Measurements from ENCODE around the gene ATP11C. TPM values are rescaled to one million over a fixed set of nuclear protein-coding genes. Genes with fewer than 3 reads are reported as not detected.

Gene ATP11C
- total and polyA plus RNA-seq, 10 of the 15 experiments (the other 5 are each of a cell fraction or from before 2014, with no cell fraction given), result 16.2 to 44.0 (median 24.8) TPM

GRCh38 chrX:139931646-139932072, 1.2 kb downstream of the ATP11C start (continued):
- TF ChIP-seq BACH1 (IDR thresholded peaks at IDR 0.05; ENCODE audit: borderline replicate concordance) (no peak), HCFC1 (IDR thresholded peaks at IDR 0.05; ENCODE audit: low read length) (no peak), SUZ12 (IDR thresholded peaks at IDR 0.05; ENCODE audit: unreplicated experiment) (no peak), BHLHE40 (IDR thresholded peaks at IDR 0.05; ENCODE audit: borderline replicate concordance in 1 of 2, low read depth in 2 of 2, low read length in 1 of 2) (no peak), TBL1XR1 (IDR thresholded peaks at IDR 0.05; ENCODE audit: low read depth, low read length) (no peak), JUNB (IDR thresholded peaks at IDR 0.05) (no peak), IKZF2 (IDR thresholded peaks at IDR 0.05) (no peak), MTA2 (IDR thresholded peaks at IDR 0.05; ENCODE audit: low read depth) (no peak), ZBTB40 (IDR thresholded peaks at IDR 0.05; ENCODE audit: borderline replicate concordance) (no peak), TARDBP (IDR thresholded peaks at IDR 0.05; ENCODE audit: borderline replicate concordance) (no peak), MXI1 (IDR thresholded peaks at IDR 0.05; ENCODE audit: low read depth, low read length) (no peak), ZBTB4 (CRISPR knock-in tag; IDR thresholded peaks at IDR 0.05) (no peak), IKZF1 (conservative IDR thresholded peaks at IDR 0.05) (no peak), MYB (IDR thresholded peaks at IDR 0.05; ENCODE audit: borderline replicate concordance, low read depth, low read length) (no peak)
